OCI-LY3 (cell line): ENCODE data around the gene NARS2.

ENCODE experiments used
- EZH2phosphoT487 ChIP-seq: fragments of 200-600 bp; shearing (Covaris generic); IDR thresholded peaks from 2 replicates; pipeline ENCODE4 v1.6.1; 2018; ENCODE audit warnings: antibody characterized with exemption, mixed run types, low read depth
- TF ChIP-seq, protein P1 (sequence below): fragments of 200-600, 300-600 bp; sonication (generic); IDR thresholded peaks from 2 replicates; pipeline ENCODE4 v1.5.1; 2014; ENCODE audit warnings: antibody characterized with exemption, low read length, low read depth

DNA sequence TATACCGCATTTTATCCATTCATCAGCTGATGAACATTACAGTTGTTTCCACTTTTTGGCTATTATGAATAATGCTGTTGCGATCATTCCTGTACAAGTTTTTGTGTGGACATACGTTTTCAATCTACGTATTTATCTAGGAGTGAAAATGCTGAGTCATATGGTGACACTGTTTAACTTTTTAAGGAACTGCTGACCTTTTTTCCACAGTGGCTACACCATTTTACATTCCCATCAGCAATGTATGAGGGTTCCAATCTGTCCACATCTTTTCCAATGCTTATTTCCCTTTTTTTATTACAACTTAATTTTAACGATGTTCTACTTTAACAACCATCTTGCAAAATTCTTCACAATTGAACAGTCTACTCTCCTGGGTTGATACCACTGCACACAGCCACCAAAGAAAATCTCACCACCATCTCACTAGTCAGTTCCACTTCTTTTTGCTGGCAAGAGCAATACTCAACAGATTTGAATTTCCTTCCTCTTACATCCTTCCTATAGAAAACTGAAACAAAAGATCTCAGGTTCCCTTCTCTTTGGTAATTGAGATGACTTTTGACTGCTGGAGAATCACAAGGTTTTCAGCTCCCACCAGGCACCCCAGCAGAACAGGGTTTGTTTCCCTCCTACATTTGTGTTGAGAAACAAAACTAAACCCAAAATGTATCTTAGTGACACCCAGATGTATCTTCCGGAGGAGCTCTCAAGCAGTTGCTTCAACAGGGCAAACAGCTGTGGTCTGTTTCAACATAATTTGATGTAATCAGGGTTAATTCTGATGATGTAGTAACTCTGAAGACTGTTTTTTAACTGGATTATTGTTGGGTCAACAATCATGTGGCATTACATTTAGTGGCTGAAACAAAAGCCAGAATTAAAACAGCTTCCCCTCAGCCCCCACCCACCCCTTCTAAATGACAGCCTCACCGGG, 150.1 kb downstream of the NARS2 start:
- TF ChIP-seq, protein P1, sequence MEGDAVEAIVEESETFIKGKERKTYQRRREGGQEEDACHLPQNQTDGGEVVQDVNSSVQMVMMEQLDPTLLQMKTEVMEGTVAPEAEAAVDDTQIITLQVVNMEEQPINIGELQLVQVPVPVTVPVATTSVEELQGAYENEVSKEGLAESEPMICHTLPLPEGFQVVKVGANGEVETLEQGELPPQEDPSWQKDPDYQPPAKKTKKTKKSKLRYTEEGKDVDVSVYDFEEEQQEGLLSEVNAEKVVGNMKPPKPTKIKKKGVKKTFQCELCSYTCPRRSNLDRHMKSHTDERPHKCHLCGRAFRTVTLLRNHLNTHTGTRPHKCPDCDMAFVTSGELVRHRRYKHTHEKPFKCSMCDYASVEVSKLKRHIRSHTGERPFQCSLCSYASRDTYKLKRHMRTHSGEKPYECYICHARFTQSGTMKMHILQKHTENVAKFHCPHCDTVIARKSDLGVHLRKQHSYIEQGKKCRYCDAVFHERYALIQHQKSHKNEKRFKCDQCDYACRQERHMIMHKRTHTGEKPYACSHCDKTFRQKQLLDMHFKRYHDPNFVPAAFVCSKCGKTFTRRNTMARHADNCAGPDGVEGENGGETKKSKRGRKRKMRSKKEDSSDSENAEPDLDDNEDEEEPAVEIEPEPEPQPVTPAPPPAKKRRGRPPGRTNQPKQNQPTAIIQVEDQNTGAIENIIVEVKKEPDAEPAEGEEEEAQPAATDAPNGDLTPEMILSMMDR: no peak
- no peak for TF ChIP-seq EZH2phosphoT487
